Measurements from ENCODE around the gene FNDC3A.
"Not testable (repeated sequence)": the region's sequence is repeated elsewhere in the genome, so short reads cannot be mapped to it uniquely, and the experiment has no call there.

The FNDC3A gene

GRCh38 chr13:48975101-48975855, 434 bp upstream of the FNDC3A start:
- peak; percentile 13 to 30 for DNase-seq (ENCODE audit: low read depth in 2 of 2)

- DNase-seq (ENCODE audit: low read depth in 2 of 2), result no peak
Observed at GRCh38 chr13:48976576-48977285, 1.0 kb downstream of the FNDC3A start.

GRCh38 chr13:48977286-48977625, 1.5 kb downstream of the FNDC3A start:
- no peak for DNase-seq (ENCODE audit: low read depth in 2 of 2)

GRCh38 chr13:48977973-48978372, 2.3 kb downstream of the FNDC3A start:
- no peak for DNase-seq (ENCODE audit: low read depth in 2 of 2)

GRCh38 chr13:48978942-48979601, 3.4 kb downstream of the FNDC3A start:
- no peak for DNase-seq (ENCODE audit: low read depth in 2 of 2)

GRCh38 chr13:48979892-48980291, 4.2 kb downstream of the FNDC3A start:
- no peak for DNase-seq (ENCODE audit: low read depth in 2 of 2)

GRCh38 chr13:48983331-48983730, 7.6 kb downstream of the FNDC3A start:
- DNase-seq (ENCODE audit: low read depth in 2 of 2), result no peak

- no peak for DNase-seq (ENCODE audit: low read depth in 2 of 2)
Observed at GRCh38 chr13:48985756-48986155, 10.0 kb downstream of the FNDC3A start.

GRCh38 chr13:48990900-48991299, 15.2 kb downstream of the FNDC3A start:
- no peak for DNase-seq (ENCODE audit: low read depth in 2 of 2)

- DNase-seq (ENCODE audit: low read depth in 2 of 2), result no peak
Observed at GRCh38 chr13:48993150-48993549, 17.4 kb downstream of the FNDC3A start.

GRCh38 chr13:48994706-48995105, 19.0 kb downstream of the FNDC3A start:
- no peak for DNase-seq (ENCODE audit: low read depth in 2 of 2)

GRCh38 chr13:48998641-48999292, 23.1 kb downstream of the FNDC3A start:
- DNase-seq (ENCODE audit: low read depth in 2 of 2), result no peak

GRCh38 chr13:49000247-49000646, 24.5 kb downstream of the FNDC3A start:
- no peak for DNase-seq (ENCODE audit: low read depth in 2 of 2)

- DNase-seq (ENCODE audit: low read depth in 2 of 2), result not testable (repeated sequence)
Observed at GRCh38 chr13:49018986-49019635, 43.4 kb downstream of the FNDC3A start.

- no peak for DNase-seq (ENCODE audit: low read depth in 2 of 2)
Observed at GRCh38 chr13:49020328-49020727, 44.6 kb downstream of the FNDC3A start.

- DNase-seq (ENCODE audit: low read depth in 2 of 2), result no peak
Observed at GRCh38 chr13:49020940-49021553, 45.3 kb downstream of the FNDC3A start.

- no peak for DNase-seq (ENCODE audit: low read depth in 2 of 2)
Observed at GRCh38 chr13:49021953-49022352, 46.2 kb downstream of the FNDC3A start.

- no peak for DNase-seq (ENCODE audit: low read depth in 2 of 2)
Observed at GRCh38 chr13:49022472-49023144, 46.9 kb downstream of the FNDC3A start.

- no peak for DNase-seq (ENCODE audit: low read depth in 2 of 2)
Observed at GRCh38 chr13:49023431-49023830, 47.7 kb downstream of the FNDC3A start.

GRCh38 chr13:49026851-49027250, 51.1 kb downstream of the FNDC3A start:
- no peak for DNase-seq (ENCODE audit: low read depth in 2 of 2)

- DNase-seq (ENCODE audit: low read depth in 2 of 2), result no peak
Observed at GRCh38 chr13:49029570-49029969, 53.9 kb downstream of the FNDC3A start.
